ENCODE results near the gene NOL4L. TPM values are rescaled to one million over a fixed set of nuclear protein-coding genes. Genes with fewer than 3 reads are reported as not detected.

Gene NOL4L
- polyA plus RNA-seq, 3 donors = 50.6 to 67.3 (median 57.2) TPM

GRCh38 chr20:32449890-32450401 is 135.2 kb downstream of the NOL4L start:
- DNase-seq (ENCODE audit: extremely low read depth in 1 of 11, low read depth in 9 of 11, low spot score in 4 of 11) = no peak

- no peak for DNase-seq (ENCODE audit: extremely low read depth in 1 of 11, low read depth in 9 of 11, low spot score in 4 of 11)
These were observed 135.9 kb downstream of the NOL4L start for GRCh38 chr20:32449057-32449889.

GRCh38 chr20:32448306-32449056 is 136.7 kb downstream of the NOL4L start:
- no peak for DNase-seq (ENCODE audit: extremely low read depth in 1 of 11, low read depth in 9 of 11, low spot score in 4 of 11)

GRCh38 chr20:32447136-32448027 is 137.8 kb downstream of the NOL4L start:
- no peak for DNase-seq (ENCODE audit: extremely low read depth in 1 of 11, low read depth in 9 of 11, low spot score in 4 of 11)

GRCh38 chr20:32446301-32447100 is 138.6 kb downstream of the NOL4L start:
- no peak for DNase-seq (ENCODE audit: extremely low read depth in 1 of 11, low read depth in 9 of 11, low spot score in 4 of 11)

- peak in 1 of 11 donors; percentile 54 for DNase-seq (ENCODE audit: extremely low read depth in 1 of 11, low read depth in 9 of 11, low spot score in 4 of 11)
These were observed 139.4 kb downstream of the NOL4L start for GRCh38 chr20:32445539-32446273.

- no peak for DNase-seq (ENCODE audit: extremely low read depth in 1 of 11, low read depth in 9 of 11, low spot score in 4 of 11)
These were observed 140.5 kb downstream of the NOL4L start for GRCh38 chr20:32444474-32445220.

GRCh38 chr20:32443386-32443974 is 141.7 kb downstream of the NOL4L start:
- DNase-seq (ENCODE audit: extremely low read depth in 1 of 11, low read depth in 9 of 11, low spot score in 4 of 11) = no peak

GRCh38 chr20:32442630-32443373 is 142.3 kb downstream of the NOL4L start:
- DNase-seq (ENCODE audit: extremely low read depth in 1 of 11, low read depth in 9 of 11, low spot score in 4 of 11) = no peak

GRCh38 chr20:32441638-32442037 is 143.5 kb downstream of the NOL4L start:
- DNase-seq (ENCODE audit: extremely low read depth in 1 of 11, low read depth in 9 of 11, low spot score in 4 of 11) = no peak

GRCh38 chr20:32440758-32441078 is 144.4 kb downstream of the NOL4L start:
- no peak for DNase-seq (ENCODE audit: extremely low read depth in 1 of 11, low read depth in 9 of 11, low spot score in 4 of 11)

- no peak for DNase-seq (ENCODE audit: extremely low read depth in 1 of 11, low read depth in 9 of 11, low spot score in 4 of 11)
These were observed 144.9 kb downstream of the NOL4L start for GRCh38 chr20:32440069-32440757.

GRCh38 chr20:32439132-32439829 is 145.9 kb downstream of the NOL4L start:
- no peak for DNase-seq (ENCODE audit: extremely low read depth in 1 of 11, low read depth in 9 of 11, low spot score in 4 of 11)

GRCh38 chr20:32438331-32438858 is 146.7 kb downstream of the NOL4L start:
- DNase-seq (ENCODE audit: extremely low read depth in 1 of 11, low read depth in 9 of 11, low spot score in 4 of 11) = no peak
